ENCODE data around the gene ICOSLG.
"Not testable (repeated sequence)": the region's sequence is repeated elsewhere in the genome, so short reads cannot be mapped to it uniquely, and the experiment has no call there.

ICOSLG gene
- 0.54 to 3.7 (median 3.0) reads per million in 4 donors for total RNA-seq

- DNase-seq: not testable (repeated sequence)
Observed at GRCh38 chr21:44240842-44241241, at the start of gene ICOSLG. Gene ICOSLG, minus strand, starts transcription at chr21:44240943. Its CDS starts 126 bp downstream, at chr21:44240817.

GRCh38 chr21:44289381-44290010 is 48.8 kb upstream of the ICOSLG start:
- DNase-seq: no peak

- DNase-seq: no peak
Observed at GRCh38 chr21:44288251-44289110, 47.7 kb upstream of the ICOSLG start.

- no peak for DNase-seq
Observed at GRCh38 chr21:44286716-44287632, 46.2 kb upstream of the ICOSLG start.

- DNase-seq: no peak
Observed at GRCh38 chr21:44286086-44286715, 45.5 kb upstream of the ICOSLG start.

- DNase-seq: no peak
Observed at GRCh38 chr21:44285138-44285992, 44.6 kb upstream of the ICOSLG start, which contains the start of gene AIRE. Gene AIRE, plus strand, starts transcription at chr21:44285876. Its CDS starts 131 bp downstream, at chr21:44286007.

- no peak for DNase-seq
Observed at GRCh38 chr21:44283948-44284347, 43.2 kb upstream of the ICOSLG start.

GRCh38 chr21:44283211-44283785 is 42.6 kb upstream of the ICOSLG start:
- not testable (repeated sequence) for DNase-seq

GRCh38 chr21:44282370-44282769 is 41.6 kb upstream of the ICOSLG start:
- DNase-seq: no peak

- no peak for DNase-seq
Observed at GRCh38 chr21:44281801-44282200, 41.1 kb upstream of the ICOSLG start.

- DNase-seq: no peak
Observed at GRCh38 chr21:44279354-44280260, 38.9 kb upstream of the ICOSLG start.

GRCh38 chr21:44275041-44275440 is 34.3 kb upstream of the ICOSLG start:
- no peak for DNase-seq

GRCh38 chr21:44273046-44273445 is 32.3 kb upstream of the ICOSLG start:
- DNase-seq: no peak

GRCh38 chr21:44272284-44272858 is 31.6 kb upstream of the ICOSLG start:
- no peak for DNase-seq

GRCh38 chr21:44271558-44272283 is 31.0 kb upstream of the ICOSLG start:
- DNase-seq: no peak

GRCh38 chr21:44269090-44269489 is 28.3 kb upstream of the ICOSLG start:
- no peak for DNase-seq

- DNase-seq: peak in 1 of 5 donors; percentile 15
Observed at GRCh38 chr21:44267655-44268142, 27.0 kb upstream of the ICOSLG start.

GRCh38 chr21:44265734-44266270 is 25.1 kb upstream of the ICOSLG start:
- no peak for DNase-seq

Data from T-helper 1 cell (primary cell).